Ascending aorta (tissue), 2 donors: ENCODE measurements around the gene BMP6. TPM values are rescaled to one million over a fixed set of nuclear protein-coding genes. Genes with fewer than 3 reads are reported as not detected.

Experiments
- DNase-seq, 2 donors: peaks; one replicate each; pipeline ENCODE4 v3.0.0-alpha.2; 2019; ENCODE audit warnings: low spot score in 2 of 2
- H3K27ac ChIP-seq, 2 donors: fragments of 200-600 bp; sonication (generic); one replicate each; pipeline ENCODE4 v1.5.1; 2016 to 2017; ENCODE audit warnings: mild to moderate bottlenecking in 1 of 2
- H3K27me3 ChIP-seq: fragments of 200-600 bp; sonication (generic); one replicate; pipeline ENCODE4 v1.5.1; 2017
- H3K36me3 ChIP-seq, 2 donors: fragments of 200-600 bp; sonication (generic); one replicate each; pipeline ENCODE4 v1.5.1; 2016
- H3K4me1 ChIP-seq, 2 donors: fragments of 200-600 bp; sonication (generic); one replicate each; pipeline ENCODE4 v1.5.1; 2016 to 2017; ENCODE audit warnings: mild to moderate bottlenecking in 1 of 2
- H3K4me3 ChIP-seq, 2 donors: fragments of 200-600 bp; sonication (generic); one replicate each; pipeline ENCODE4 v1.5.1; 2016 to 2017; ENCODE audit warnings: mild to moderate bottlenecking in 1 of 2
- H3K9me3 ChIP-seq, 2 donors: fragments of 200-600 bp; sonication (generic); one replicate each; pipeline ENCODE4 v1.5.1; 2016
- CTCF ChIP-seq, 3 experiments: fragments of 200-600 bp in 2 of 3; fragments of 450-650 bp in 1 of 3; sonication (generic) in 2 of 3; IDR thresholded peaks; one replicate each; pipeline ENCODE4 v1.5.1; 2016 to 2019; ENCODE audit warnings: antibody characterized with exemption in 3 of 3, mild to moderate bottlenecking in 1 of 3, moderate library complexity in 1 of 3
- intact Hi-C: fragments of 100-400 bp; cut with DNase I; formaldehyde crosslinking; loops from one replicate; pipeline ENCODE4 v1.15.1; 2023
- total RNA-seq: library from RNA; depleted of rRNA; stranded (reverse); fragments of >200 nt; gene quantifications from one replicate; pipeline ENCODE4 v1.1.0, GENCODE V29; 2016

The BMP6 gene
- total RNA-seq, 1 donor from 2014 or later: 16.0 TPM

- H3K9me3 ChIP-seq: no peaks in the 10 kb centered on the region
- intact Hi-C loops: no loop called here
- TF ChIP-seq CTCF (IDR thresholded peaks at IDR 0.05): no peak
Observed at GRCh38 chr6:7917729-7918128, 191.8 kb downstream of the BMP6 start.

GRCh38 chr6:7918403-7918802, 192.5 kb downstream of the BMP6 start:
- no peaks in the 10 kb centered on the region for H3K36me3 ChIP-seq
- no peaks in the 10 kb centered on the region for H3K9me3 ChIP-seq
- no peaks in the 10 kb centered on the region for H3K4me1 ChIP-seq
- DNase-seq: no peak
- intact Hi-C loops: no loop called here
- H3K27me3 ChIP-seq: no peaks in the 10 kb centered on the region
- H3K27ac ChIP-seq: no peak overlapping the region
- TF ChIP-seq CTCF (IDR thresholded peaks at IDR 0.05): no peak
- H3K4me3 ChIP-seq: no peak overlapping the region

More at GRCh38 chr6:7917729-7918128, 191.8 kb downstream of the BMP6 start:
- Histone ChIP-seq H3K36me3 (no peaks in the 10 kb centered on the region), H3K27me3 (no peaks in the 10 kb centered on the region), H3K4me3 (no peak overlapping the region), H3K4me1 (no peaks in the 10 kb centered on the region), H3K27ac (no peak overlapping the region)
- no peak for DNase-seq

GRCh38 chr6:7919871-7920270, 194.0 kb downstream of the BMP6 start:
- Histone ChIP-seq H3K4me1 (no peaks in the 10 kb centered on the region), H3K27me3 (no peaks in the 10 kb centered on the region), H3K4me3 (no peak overlapping the region), H3K9me3 (no peaks in the 10 kb centered on the region), H3K27ac (no peak overlapping the region), H3K36me3 (no peaks in the 10 kb centered on the region)
- no peak for DNase-seq
- intact Hi-C loops: no loop called here
- no peak for TF ChIP-seq CTCF (IDR thresholded peaks at IDR 0.05)

GRCh38 chr6:7920425-7920824, 194.5 kb downstream of the BMP6 start:
- Histone ChIP-seq H3K4me1 (no peaks in the 10 kb centered on the region), H3K9me3 (peaks cover 0 to under 1% of the 10 kb centered on the region in 2 donors), H3K4me3 (no peak overlapping the region), H3K27ac (no peak overlapping the region), H3K27me3 (no peaks in the 10 kb centered on the region), H3K36me3 (no peaks in the 10 kb centered on the region)
- intact Hi-C loops: no loop called here
- no peak for TF ChIP-seq CTCF (IDR thresholded peaks at IDR 0.05)
- no peak for DNase-seq

GRCh38 chr6:7921046-7921445, 195.1 kb downstream of the BMP6 start:
- Histone ChIP-seq H3K27me3 (no peaks in the 10 kb centered on the region), H3K9me3 (peaks cover 0 to 7% of the 10 kb centered on the region in 2 donors), H3K36me3 (no peaks in the 10 kb centered on the region), H3K4me3 (no peak overlapping the region), H3K27ac (no peak overlapping the region), H3K4me1 (no peaks in the 10 kb centered on the region)
- intact Hi-C loops: no loop called here
- no peak for TF ChIP-seq CTCF (IDR thresholded peaks at IDR 0.05)
- no peak for DNase-seq

GRCh38 chr6:7921632-7922092, 195.8 kb downstream of the BMP6 start:
- Histone ChIP-seq H3K36me3 (no peaks in the 10 kb centered on the region), H3K4me3 (no peak overlapping the region), H3K27ac (no peak overlapping the region), H3K9me3 (peaks cover 0 to 7% of the 10 kb centered on the region in 2 donors), H3K27me3 (no peaks in the 10 kb centered on the region), H3K4me1 (no peaks in the 10 kb centered on the region)
- DNase-seq: no peak
- intact Hi-C loops: no loop called here
- no peak for TF ChIP-seq CTCF (IDR thresholded peaks at IDR 0.05)
